Calu3 (cell line): ENCODE data around the gene HS6ST3. TPM values are rescaled to one million over a fixed set of nuclear protein-coding genes. Genes with fewer than 3 reads are reported as not detected.

Source experiments
- BruUV-seq: library from RNA; stranded (reverse); fragments of 400-500 nt; replicated peaks from 2 replicates; lab custom pipeline; 2021; lab: Mats Ljungman, UMichigan
- CTCF ChIA-PET: fragments of 300-600 bp; sonication (Branson Sonifier 250); formaldehyde crosslinking; loops from one replicate; lab custom pipeline; 2022; ENCODE audit warnings: antibody characterized with exemption; lab: Charles Lee
- DNase-seq: peaks from one replicate; pipeline ENCODE4 v3.0.0; 2022
- H3K27ac Mint-ChIP-seq: one replicate; pipeline ENCODE4 v1.8.0; 2022; ENCODE audit warnings: mixed read lengths; ENCODE audit not compliant: unreplicated experiment
- H3K27me3 Mint-ChIP-seq: one replicate; pipeline ENCODE4 v1.8.0; 2022; ENCODE audit warnings: mixed read lengths; ENCODE audit not compliant: unreplicated experiment
- H3K36me3 Mint-ChIP-seq: one replicate; pipeline ENCODE4 v1.8.0; 2022; ENCODE audit warnings: mild to moderate bottlenecking, moderate library complexity, mixed read lengths; ENCODE audit not compliant: insufficient read depth, unreplicated experiment
- H3K4me1 Mint-ChIP-seq: one replicate; pipeline ENCODE4 v1.8.0; 2022; ENCODE audit warnings: mild to moderate bottlenecking, low read depth, mixed read lengths; ENCODE audit not compliant: unreplicated experiment
- H3K4me3 Mint-ChIP-seq: one replicate; pipeline ENCODE4 v1.8.0; 2022; ENCODE audit warnings: mild to moderate bottlenecking, low read depth, moderate library complexity, mixed read lengths; ENCODE audit not compliant: unreplicated experiment
- H3K9me3 Mint-ChIP-seq: one replicate; pipeline ENCODE4 v1.8.0; 2022; ENCODE audit warnings: low read depth, mixed read lengths; ENCODE audit not compliant: unreplicated experiment
- intact Hi-C: fragments of 100-400 bp; cut with micrococcal nuclease; formaldehyde crosslinking; loops from one replicate; pipeline ENCODE4 v1.10.0; 2022; ENCODE audit not compliant: unreplicated experiment
- total RNA-seq: library from RNA; stranded (reverse); gene quantifications from 2 replicates; pipeline ENCODE4 v1.2.3, GENCODE V29; 2022
- TF ChIP-seq, protein P1 (sequence below): fragments of 200-600 bp; IDR thresholded peaks from one replicate; pipeline ENCODE4 v1.8.0; 2022; ENCODE audit warnings: antibody characterized with exemption; ENCODE audit not compliant: unreplicated experiment

Gene HS6ST3
- total RNA-seq, 1 experiment from 2014 or later: not detected

DNA sequence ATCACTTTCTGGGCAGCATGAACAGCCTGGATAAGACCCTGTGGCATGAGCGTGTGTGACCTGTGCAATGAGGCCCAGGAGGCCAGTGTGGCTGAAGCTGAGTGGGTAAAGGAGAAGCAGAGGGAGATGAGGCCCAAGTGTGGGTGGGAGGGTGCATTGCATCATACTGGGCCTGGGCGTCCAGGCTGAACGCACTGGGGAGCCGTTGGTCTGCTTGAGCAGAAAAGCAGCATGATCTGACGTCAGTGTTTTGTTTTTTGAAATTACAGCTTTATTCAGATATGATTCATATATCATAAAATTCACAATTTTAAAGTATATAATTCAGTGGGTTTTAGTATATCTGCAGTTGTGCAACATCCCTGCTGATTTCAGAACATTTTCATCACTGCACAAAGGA, 409.7 kb downstream of the HS6ST3 start:
- Mint-ChIP-seq H3K36me3 (no peaks in the 10 kb centered on the region), H3K27ac (no peak overlapping the region), H3K27me3 (no peaks in the 10 kb centered on the region), H3K9me3 (no peaks in the 10 kb centered on the region), H3K4me1 (no peaks in the 10 kb centered on the region), H3K4me3 (no peak overlapping the region)
- no peak for DNase-seq
- CTCF ChIA-PET: no interaction called here
- intact Hi-C loops: no loop called here
- TF ChIP-seq, protein P1, sequence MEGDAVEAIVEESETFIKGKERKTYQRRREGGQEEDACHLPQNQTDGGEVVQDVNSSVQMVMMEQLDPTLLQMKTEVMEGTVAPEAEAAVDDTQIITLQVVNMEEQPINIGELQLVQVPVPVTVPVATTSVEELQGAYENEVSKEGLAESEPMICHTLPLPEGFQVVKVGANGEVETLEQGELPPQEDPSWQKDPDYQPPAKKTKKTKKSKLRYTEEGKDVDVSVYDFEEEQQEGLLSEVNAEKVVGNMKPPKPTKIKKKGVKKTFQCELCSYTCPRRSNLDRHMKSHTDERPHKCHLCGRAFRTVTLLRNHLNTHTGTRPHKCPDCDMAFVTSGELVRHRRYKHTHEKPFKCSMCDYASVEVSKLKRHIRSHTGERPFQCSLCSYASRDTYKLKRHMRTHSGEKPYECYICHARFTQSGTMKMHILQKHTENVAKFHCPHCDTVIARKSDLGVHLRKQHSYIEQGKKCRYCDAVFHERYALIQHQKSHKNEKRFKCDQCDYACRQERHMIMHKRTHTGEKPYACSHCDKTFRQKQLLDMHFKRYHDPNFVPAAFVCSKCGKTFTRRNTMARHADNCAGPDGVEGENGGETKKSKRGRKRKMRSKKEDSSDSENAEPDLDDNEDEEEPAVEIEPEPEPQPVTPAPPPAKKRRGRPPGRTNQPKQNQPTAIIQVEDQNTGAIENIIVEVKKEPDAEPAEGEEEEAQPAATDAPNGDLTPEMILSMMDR: no peak
- BruUV-seq: no TSS peak

DNA sequence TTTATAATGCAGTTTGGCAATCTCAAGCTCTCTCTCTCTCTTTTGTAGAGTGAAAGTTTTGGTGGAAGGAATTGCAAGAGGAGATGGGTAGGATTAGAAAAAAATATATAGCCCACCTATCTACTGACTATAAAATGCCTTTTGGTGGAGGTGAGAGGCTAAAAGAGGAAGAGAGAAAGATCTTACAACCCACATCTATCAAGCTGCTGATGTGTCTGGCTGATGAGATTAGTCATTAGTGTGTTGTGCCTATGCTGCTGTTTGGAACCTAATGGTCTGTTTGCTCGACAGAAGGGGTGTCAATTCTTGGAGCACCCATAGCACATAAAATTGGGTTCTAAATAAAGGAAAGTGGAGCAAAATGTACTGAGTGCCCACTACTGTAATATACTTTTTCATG, 411.0 kb downstream of the HS6ST3 start:
- H3K36me3 Mint-ChIP-seq: no peaks in the 10 kb centered on the region
- H3K9me3 Mint-ChIP-seq: no peaks in the 10 kb centered on the region
- no peak overlapping the region for H3K27ac Mint-ChIP-seq
- H3K27me3 Mint-ChIP-seq: no peaks in the 10 kb centered on the region
- H3K4me3 Mint-ChIP-seq: no peak overlapping the region
- intact Hi-C loops: no loop called here
- no peak for DNase-seq
- TF ChIP-seq, protein P1: no peak
- no TSS peak for BruUV-seq
- H3K4me1 Mint-ChIP-seq: no peaks in the 10 kb centered on the region
- CTCF ChIA-PET: no interaction called here

DNA sequence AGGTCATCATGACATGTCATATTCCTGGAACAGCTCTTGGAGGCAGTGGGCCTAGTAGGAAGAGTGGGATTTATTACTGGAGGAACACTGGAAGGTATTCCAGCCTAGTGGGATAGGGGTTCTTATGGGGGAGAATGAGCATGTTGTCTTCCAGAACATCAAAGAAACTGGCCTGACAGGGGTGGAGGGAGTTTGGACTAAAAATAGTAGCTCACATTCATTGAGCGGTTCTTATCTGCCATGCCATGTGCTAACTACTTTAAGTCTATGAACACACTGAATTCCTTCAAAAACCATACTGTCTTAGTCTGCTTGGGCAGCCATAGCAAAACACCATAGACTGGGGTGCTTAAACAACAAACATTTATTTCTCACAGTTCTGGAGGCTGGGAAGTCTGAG, 413.6 kb downstream of the HS6ST3 start:
- TF ChIP-seq, protein P1: no peak
- H3K9me3 Mint-ChIP-seq: no peaks in the 10 kb centered on the region
- no peaks in the 10 kb centered on the region for H3K27me3 Mint-ChIP-seq
- BruUV-seq: no TSS peak
- intact Hi-C loops: no loop called here
- no peaks in the 10 kb centered on the region for H3K4me1 Mint-ChIP-seq
- no peak for DNase-seq
- CTCF ChIA-PET: no interaction called here
- no peak overlapping the region for H3K4me3 Mint-ChIP-seq
- H3K27ac Mint-ChIP-seq: no peak overlapping the region
- no peaks in the 10 kb centered on the region for H3K36me3 Mint-ChIP-seq

DNA sequence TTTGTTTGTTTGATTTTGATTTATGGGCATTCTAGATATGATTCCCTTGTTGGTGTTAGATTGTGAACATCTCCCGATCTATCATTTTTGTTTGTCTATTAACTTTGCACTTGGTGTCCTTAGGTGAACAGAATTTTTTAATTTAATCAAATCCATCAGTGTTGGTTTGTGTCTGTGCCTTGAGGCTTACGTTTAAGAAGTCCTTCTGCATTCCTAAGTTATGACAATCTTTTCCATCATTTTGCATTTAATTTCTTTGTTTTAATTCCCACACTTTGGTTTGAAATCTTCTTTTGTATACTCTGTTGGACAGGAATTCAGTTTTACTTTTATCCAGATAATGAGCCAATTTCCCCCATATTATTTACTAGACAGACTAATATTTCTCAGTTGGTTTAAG, 421.7 kb downstream of the HS6ST3 start:
- CTCF ChIA-PET: no interaction called here
- DNase-seq: no peak
- H3K27me3 Mint-ChIP-seq: no peaks in the 10 kb centered on the region
- H3K9me3 Mint-ChIP-seq: no peaks in the 10 kb centered on the region
- no peak overlapping the region for H3K27ac Mint-ChIP-seq
- H3K4me3 Mint-ChIP-seq: no peak overlapping the region
- BruUV-seq: no TSS peak
- H3K4me1 Mint-ChIP-seq: no peaks in the 10 kb centered on the region
- intact Hi-C loops: no loop called here
- TF ChIP-seq, protein P1: no peak
- H3K36me3 Mint-ChIP-seq: no peaks in the 10 kb centered on the region
